GM12874 (cell line): Measurements from ENCODE around the gene MCCD1.
A peak's percentile ranks its signal among the peaks of the same experiment; 100 is the strongest.

Experiments used
- CTCF ChIP-seq: IDR thresholded peaks from 2 replicates; pipeline ENCODE4 v1.5.1; 2011; ENCODE audit warnings: low read depth, mild to moderate bottlenecking, control low read depth, low read length, moderate library complexity; ENCODE audit not compliant: insufficient read depth

Gene MCCD1

GRCh38 chr6:31545291-31545690, 16.5 kb downstream of the MCCD1 start:
- TF ChIP-seq CTCF: no peak

GRCh38 chr6:31546339-31546957, 17.7 kb downstream of the MCCD1 start, which contains the start of gene ATP6V1G2:
TSS of gene ATP6V1G2 (minus strand) at chr6:31546608. CDS start at chr6:31546559, 49 bp downstream.
- peak; percentile 97 for TF ChIP-seq CTCF

DNA sequence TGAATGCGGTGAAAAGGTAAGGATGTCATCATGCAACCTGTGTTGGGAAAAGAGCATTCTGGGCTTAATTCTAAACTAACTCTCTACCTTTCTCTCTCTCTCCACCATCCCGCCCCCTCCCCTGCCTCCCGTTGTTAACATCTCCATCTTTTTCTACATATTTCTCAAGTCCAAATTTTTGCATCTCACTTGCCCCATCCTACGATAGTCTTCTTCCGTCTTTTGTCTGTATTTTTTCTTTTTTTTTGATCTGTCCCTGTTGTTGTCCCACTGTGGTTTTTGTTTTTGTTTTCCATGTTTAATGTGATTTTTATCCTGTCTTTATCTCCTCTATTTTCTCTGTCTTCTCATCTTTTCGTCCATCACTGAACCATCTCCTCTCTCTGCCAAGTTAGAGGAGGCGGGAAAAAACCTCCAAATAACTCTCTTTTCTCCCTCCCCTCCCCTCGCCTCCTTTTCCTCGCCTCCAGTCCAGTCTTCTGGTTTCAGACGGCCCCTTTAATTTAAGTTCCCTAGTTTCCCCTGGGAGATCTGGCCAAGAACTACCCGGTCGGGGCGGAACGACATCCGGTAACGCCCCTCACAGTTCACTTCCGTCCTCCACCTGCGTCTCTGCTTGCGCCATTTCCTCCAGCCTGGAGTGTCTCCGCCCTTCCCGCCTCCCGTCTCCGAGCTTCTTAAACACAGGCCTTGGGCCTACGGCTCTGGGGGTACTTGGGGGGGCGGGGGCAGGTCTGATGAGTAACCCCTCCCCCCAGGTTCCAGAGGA, 18.4 kb downstream of the MCCD1 start, which contains the start of gene NFKBIL1:
Gene NFKBIL1 (plus strand): TSS at position 651 of the 769 bp plus-strand sequence. CDS start 87 bp downstream, at position 738.
- TF ChIP-seq CTCF: no peak

- TF ChIP-seq CTCF: no peak
Observed at GRCh38 chr6:31547727-31548543, 19.2 kb downstream of the MCCD1 start.

DNA sequence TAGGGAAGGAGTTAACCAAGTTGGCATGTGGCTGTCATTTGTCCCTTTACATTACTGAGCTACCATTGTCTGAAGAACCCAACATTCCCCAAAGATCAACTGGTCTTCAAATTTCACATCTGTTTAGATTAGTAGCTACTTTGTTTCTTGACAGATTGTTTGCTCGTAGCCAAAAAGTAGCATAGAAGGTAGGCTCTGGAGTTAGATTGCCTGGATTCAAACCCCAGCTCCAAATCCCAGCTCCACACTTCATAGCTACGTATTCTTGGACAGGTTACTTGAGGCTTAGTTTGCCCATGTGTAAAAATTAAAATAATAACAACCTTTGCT, 19.7 kb downstream of the MCCD1 start:
- TF ChIP-seq CTCF: no peak

GRCh38 chr6:31551371-31551770, 22.6 kb downstream of the MCCD1 start:
- TF ChIP-seq CTCF: peak; percentile 72

DNA sequence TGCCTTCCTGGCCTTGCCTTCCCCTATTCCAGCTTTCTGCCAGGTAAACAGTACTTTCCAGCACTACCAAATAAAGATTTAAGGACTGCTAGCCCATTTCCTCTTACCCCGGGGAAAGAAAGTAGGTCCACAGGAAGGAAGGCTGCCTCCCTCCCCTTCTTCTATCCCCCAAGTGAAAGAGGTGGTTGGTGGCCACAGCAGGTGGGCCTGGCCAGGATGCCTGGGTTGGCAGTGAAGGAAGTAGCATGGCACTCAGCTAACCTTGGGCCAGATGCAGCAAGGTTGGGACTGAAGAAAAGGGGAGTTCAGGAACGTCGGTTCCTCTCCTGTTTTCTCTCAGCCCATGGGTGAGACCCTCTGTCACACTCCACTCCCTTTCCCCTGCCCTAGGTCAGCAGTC, 27.5 kb downstream of the MCCD1 start:
- no peak for TF ChIP-seq CTCF
